ENCODE measurements around the gene TBC1D3I.
"Not testable (repeated sequence)": the region's sequence is repeated elsewhere in the genome, so short reads cannot be mapped to it uniquely, and the experiment has no call there.

DNA sequence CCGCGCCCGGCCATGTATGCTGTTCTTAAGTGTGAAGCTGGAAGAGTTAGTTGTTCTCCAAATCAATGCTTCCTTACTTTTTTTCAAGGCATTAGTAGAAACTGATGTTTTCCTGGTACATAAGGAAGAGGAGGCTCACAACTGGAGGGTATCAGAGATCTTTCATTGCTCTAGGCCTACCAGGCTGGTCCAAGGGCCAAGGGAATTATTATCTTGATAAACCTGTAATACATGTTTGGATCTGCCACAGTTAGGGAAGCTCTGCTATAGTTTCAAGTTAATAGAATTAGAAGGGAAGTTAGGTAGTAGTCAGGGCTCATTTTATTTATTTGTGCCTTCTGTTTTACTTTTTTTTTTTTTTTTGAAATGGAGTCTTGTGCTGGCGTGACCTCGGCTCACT, 19.8 kb upstream of the TBC1D3I start:
- TF ChIP-seq, protein P1, sequence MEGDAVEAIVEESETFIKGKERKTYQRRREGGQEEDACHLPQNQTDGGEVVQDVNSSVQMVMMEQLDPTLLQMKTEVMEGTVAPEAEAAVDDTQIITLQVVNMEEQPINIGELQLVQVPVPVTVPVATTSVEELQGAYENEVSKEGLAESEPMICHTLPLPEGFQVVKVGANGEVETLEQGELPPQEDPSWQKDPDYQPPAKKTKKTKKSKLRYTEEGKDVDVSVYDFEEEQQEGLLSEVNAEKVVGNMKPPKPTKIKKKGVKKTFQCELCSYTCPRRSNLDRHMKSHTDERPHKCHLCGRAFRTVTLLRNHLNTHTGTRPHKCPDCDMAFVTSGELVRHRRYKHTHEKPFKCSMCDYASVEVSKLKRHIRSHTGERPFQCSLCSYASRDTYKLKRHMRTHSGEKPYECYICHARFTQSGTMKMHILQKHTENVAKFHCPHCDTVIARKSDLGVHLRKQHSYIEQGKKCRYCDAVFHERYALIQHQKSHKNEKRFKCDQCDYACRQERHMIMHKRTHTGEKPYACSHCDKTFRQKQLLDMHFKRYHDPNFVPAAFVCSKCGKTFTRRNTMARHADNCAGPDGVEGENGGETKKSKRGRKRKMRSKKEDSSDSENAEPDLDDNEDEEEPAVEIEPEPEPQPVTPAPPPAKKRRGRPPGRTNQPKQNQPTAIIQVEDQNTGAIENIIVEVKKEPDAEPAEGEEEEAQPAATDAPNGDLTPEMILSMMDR (IDR thresholded peaks at IDR 0.05; ENCODE audit: insufficient read depth, low read length), result not testable (repeated sequence)
- TF ChIP-seq GABPA (IDR thresholded peaks at IDR 0.05; ENCODE audit: low read depth), result not testable (repeated sequence)

Measured in HL-60 (cell line).